Head of caudate nucleus (tissue), 42 donors: Measurements from ENCODE around the gene PANX1.

Source experiments
- DNase-seq, 42 donors: peaks; one replicate each; pipeline versions ENCODE4 v3.0.0 to v3.0.0-alpha.2; 2020 to 2021; ENCODE audit warnings: mixed read lengths in 7 of 42
- intact Hi-C: fragments of 100-400 bp; cut with DNase I; formaldehyde crosslinking; loops from one replicate; pipeline ENCODE4 v1.15.0; 2022

The PANX1 gene

DNA sequence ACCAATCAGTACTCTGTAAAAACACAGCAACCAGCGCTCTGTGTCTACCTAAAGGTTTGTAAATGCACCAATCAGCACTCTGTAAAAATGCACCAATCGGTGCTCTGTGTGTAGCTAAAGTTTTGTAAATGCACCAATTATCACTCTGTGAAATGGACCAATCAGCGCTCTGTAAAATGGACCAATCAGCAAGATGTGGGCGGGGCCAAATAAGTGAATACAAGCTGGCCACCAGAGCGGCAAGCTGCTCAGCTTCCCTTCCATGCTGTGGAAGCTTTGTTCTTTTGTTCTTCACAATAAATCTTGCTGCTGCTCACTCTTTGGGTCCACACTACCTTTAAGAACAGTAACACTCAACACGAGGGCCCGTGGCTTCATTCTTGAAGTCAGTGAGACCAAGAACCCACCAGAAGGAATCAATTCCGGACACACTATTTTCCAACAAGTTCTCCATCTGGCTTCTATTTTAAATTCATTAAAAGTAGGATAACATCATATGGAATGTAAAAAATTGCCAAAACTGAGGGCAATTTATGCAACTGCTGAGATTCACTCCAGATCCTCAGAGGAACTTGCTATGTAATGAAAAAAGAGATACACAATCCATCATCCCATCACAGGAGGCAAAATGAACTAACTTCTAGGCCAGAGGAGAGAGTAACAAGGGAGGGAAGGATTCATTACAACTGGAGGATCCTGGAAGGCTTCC is 3.1 kb upstream of the PANX1 start:
- no peak for DNase-seq
- intact Hi-C loops = no loop called here

DNA sequence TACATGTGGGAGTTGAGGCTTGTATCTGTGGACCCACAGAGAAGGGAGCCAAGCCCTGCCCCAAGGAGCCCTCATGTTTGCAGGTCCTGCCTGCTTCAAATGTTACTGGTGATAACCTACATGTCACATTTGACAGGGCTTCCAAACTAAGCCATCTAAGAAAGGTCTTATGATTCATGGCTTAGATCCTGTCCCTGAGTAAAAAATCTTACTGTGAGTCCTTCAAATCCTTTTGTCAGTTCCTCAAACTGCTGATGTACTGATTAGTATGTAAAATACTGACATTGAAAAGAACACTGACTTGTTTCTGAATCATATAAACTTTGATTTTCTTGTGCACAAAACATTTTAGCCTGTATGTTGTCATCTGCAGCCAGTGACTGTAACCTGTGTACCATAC is 1.0 kb upstream of the PANX1 start:
- no peak for DNase-seq
- intact Hi-C loops = no loop called here

DNA sequence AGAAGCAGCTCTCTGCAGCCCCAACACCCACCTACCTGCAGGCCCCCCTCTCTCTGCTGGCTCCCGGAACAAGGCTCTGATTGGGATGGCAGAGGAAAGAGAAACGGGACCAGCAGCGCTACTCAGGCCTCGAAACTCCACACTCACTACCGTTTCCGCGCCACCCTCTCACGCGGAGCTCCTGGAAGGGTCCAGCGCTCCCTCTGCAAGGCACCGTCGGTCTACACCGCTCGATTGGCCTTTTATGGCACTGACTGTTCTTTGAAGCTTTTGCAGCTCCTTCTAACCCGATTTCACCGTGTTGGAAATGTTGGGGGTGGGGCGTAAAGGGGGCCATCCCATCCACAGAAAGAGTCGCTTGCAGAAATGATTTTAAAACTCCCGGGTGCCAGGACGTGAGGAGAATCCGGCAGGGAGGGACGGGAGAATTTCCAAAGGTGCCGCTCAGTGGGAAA is 323 bp upstream of the PANX1 start:
- peak in 17 of 42 donors; percentile 14 to 66 (median 44) for DNase-seq
- intact Hi-C loops = no loop called here

DNA sequence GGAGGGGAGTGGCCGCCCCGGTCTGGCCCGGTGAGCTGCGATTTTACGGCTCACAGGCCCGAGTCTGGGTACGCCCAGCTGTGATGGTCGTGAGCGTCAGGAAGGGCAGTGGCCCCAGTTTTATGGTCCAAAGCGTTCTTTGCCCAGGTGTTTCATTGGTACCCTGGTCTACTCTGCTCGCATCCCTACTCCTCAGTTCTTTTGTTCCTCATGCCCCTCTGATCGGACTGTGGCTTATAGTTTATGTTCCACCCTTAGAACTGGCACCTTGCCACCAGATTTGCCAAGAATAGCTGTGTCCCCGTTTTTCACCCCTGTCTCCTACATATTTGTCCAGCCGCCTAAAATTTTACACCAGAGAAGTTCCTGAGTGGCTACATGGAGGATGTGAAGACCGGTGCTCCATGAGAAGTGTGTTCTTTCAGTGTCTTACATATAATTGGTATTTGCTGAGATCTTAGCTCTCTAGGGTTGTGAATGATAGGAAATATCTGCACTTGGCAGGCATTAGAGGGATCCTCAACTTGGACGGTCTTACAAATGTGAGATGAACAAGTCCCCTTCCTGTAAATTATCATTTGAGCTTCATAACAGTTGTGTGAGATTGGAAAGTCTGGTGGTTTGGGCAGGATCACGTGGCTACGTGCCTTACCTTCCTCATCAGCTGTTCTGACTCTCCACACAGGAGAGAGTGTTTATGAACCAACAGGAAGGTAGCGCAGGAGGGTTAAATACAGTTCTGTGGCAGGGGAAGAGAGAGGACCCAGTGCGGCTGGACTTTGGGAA is 1.1 kb downstream of the PANX1 start:
- intact Hi-C loops = no loop called here
- DNase-seq = peak in 5 of 42 donors; percentile 28 to 63 (median 42)

DNA sequence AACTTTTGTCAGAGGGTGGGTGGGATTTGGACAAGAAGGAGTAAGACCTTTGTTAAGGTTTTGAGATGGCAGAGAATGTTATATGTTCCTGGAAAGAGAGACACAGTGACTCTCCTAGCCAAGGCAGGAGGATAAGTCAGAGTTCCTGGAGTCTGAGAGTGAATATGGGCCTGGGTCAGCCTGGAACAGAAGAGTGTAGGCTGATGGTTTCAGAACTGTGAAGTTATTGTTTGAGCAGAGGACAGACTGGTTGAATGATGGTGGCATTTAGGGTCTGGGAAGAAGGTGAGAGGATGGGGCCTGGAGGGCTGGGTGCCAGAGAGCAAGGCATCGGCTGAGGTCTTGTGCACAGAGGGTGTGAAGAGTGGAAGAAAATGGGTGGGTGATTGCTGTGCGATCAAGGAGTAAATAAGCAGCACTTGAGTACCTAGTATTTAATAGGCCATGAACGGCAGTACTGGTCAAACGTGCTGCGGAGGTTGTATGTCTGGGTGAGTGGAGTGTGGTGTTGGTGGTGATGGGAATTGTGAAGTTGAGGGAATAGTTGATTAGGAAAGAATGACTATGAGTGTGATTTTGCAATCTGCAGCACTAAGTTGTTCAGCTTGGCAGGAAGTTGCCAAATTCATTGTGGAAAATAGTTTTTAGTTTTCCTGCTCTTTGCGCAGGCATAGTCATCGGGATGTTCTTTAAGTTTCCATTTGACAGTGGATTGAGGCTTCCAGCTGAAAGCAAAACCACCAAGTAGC is 1.8 kb downstream of the PANX1 start:
- peak in 1 of 42 donors; percentile 37 for DNase-seq
- intact Hi-C loops = no loop called here

DNA sequence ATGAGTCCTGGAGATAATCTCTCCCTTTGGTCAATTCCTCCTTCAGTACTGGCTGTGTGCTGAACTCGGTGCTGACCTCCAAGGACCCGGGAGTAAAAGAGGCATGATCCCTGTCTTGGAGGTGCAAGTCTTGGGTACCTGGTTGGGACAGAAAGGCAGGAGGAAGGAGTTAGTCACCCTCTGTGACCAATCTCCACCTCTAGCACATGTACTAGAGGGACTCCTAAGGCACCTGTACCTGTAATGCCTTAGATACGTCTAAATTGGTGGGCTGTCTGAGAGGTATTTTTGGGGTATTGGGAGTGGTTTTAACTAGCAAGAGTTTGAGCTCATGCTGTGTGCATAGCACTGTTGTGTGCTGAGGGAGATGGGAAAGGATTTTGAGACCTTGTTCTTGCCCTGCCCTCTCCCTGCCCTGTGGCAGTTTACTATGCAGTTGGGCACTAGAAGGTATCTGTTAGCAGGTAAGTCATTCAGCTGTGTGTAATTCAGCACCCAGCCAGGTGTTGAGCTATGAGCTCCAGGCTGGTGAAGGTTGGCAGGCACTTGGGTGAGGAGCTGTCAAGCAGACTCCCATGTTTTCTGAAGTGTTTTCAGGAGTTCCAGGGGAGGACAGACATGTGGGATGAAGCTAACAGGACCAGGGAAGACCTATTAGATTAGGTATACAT is 2.5 kb downstream of the PANX1 start:
- peak in 1 of 42 donors; percentile 34 for DNase-seq
- intact Hi-C loops = no loop called here

DNA sequence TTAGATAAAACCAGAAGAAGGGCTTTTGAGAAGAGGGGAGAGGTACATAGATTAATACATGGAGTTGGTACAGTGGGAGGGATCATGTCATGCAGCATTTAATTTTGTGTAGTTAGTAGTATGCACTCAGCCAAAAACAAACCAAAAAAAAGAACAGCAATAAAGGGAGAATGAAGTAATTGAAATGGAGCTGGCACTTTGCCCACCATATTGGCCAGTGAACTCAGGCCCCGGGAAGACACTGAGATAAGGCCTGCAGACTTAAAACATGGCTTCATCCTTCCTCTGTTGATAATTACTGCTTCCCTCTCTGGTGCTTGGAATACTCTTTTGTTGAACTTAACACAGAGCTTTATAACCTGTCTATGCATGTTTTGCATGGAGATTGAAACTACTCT is 3.1 kb downstream of the PANX1 start:
- DNase-seq = peak in 1 of 42 donors; percentile 35

DNA sequence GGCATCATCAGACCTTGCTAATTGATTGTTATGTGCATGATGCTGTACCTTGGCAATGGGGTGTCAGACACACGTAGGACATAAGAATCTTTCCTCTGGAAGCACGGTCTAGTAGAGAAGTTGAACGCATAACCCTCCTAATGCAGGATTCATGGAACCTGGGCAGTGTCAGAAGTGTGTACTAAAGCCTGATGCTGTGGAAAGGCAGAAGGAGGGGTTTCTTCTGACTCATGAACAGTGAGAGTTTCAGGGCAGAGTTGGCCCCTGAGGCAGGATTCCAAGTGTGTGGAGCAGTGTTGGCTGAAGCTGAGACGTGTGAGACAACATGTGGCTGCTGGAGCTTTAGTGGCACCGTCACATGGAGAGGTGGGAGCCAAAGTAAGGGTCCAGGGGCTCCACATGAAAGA is 3.5 kb downstream of the PANX1 start:
- intact Hi-C loops = no loop called here
- no peak for DNase-seq

More for the DNA sequence above, 3.1 kb downstream of the PANX1 start:
- intact Hi-C loops = no loop called here

DNA sequence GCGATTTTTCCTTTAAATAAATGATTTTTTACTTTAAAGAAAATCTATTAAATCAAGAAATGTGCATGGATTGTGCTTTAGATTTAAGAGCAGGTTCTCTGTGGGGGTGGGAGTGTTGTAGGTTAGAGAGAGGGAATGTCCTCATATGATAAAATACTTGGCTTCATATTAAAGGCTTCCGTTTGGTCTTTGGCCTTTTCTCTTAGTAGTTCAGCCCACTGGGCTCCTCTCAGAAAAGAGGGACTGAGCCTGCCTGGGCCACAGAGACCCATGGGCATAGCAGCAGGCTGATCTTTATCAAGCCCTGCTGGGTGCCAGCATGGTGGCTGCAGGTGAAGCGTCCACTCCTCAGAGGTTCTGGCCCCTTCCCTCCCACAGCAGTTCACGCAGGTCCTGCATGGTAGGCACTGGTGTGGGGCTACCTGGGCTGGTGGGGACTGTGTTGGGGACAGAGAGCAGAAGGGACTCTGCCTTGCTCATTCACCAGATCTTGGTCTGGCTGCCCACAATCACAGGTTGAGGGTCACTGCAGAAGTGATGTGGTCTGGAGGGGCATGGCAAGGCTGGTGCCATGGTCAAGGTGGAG is 4.3 kb downstream of the PANX1 start:
- intact Hi-C loops = no loop called here
- DNase-seq = no peak

DNA sequence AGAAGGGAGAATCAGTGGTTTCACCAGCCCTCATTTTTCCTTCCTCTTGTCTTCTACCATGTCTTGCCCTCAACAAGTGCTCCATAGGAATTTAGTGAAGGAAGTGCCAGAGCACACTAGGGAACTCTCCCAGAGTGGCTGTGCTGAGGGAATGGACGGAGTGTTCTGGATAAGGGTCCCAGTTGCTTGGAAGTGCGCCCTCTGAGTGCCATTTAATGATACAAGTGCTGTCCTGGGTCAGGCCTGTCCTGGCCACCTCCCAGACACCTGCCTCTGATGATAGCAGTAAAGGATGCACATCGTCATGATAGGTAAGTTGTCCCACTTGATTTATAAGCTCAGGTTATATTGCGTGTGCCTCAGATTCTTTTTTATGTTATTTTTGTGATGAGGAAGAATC is 5.1 kb downstream of the PANX1 start:
- intact Hi-C loops = no loop called here
- no peak for DNase-seq

DNA sequence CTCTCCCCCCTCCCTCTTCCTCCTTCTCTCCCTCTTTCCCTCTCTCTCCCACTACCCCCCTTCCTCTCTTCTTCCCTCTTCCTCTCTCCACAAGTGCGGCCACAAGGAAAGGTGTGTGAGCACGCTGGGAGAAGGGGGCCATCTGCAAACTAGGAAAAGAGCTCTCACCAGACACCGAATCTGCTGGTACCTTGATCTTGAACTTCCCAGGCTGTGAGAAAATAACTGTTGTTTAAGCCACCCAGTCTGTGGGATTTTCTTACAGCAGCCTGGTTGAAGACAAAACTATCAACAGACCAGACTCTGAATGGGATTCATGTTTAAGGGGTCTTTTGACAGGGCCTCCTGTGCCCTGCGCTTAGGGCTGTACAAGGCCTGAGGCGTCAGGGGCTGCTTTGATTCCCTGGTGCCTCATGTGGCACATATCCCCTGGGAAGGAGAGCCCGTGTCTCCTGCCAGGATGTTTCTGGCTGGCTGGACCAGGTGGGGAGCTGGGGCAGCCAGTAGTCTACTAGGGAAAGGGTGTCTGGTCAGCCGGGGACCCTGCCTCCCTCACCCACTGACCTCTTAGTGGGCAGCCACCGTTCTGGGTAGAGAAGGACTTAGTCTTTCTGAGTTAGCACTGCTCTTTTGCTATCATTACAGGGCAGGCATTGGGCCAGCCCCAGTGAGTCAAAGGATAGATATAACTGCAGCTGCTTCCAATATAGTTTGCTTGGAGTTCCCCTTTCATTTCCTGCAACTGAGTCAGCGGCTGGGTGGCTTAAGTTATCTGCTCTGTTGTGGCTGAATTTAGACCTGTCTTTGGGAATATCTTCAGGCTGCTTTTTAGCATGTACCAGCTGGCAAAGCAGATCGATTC is 6.2 kb downstream of the PANX1 start:
- peak in 16 of 42 donors; percentile 9 to 64 (median 38) for DNase-seq
- intact Hi-C loops = no loop called here

DNA sequence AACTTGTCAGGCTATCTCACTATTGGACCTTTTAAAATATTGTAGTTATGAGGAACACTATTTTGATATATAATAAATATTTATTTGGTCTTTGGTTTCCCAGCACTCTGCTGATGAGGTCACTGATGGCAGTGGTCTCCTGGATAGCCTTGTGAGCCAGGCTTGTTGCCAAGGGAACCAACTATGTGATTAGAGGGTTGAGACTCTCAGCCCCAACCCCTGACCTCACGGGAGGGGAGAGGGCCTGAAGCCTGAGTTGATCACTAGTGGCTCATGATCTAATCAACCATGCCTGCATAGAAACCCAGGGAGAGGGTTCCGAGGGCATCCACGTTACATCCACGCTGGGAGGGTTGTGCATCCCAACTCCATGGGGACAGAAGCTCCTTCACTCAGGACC is 10.8 kb downstream of the PANX1 start:
- no peak for DNase-seq
- intact Hi-C loops = no loop called here

DNA sequence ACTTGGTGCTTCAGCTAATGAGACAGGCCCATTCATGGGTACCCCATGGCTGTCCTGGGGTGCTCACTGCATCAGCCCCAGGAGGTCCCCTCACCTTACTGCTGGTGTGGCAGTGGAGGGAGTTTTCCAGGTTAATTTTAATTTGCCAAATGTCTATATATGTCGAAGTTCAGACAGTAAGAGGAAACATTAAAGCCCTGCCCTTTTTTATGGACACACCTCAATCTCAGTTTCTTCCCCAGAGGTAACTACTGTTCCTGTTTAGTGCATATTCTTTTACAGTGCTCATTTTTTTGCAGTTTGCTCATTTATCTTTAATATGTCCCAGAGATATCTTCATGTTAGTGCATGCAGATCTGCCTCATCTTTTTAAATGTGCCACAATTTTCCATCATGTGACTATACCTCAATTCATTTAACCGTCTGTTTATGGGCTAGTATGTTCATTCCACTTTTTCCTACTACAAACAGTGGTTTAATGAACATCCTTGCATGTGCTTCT is 11.6 kb downstream of the PANX1 start:
- intact Hi-C loops = no loop called here
- DNase-seq = no peak

DNA sequence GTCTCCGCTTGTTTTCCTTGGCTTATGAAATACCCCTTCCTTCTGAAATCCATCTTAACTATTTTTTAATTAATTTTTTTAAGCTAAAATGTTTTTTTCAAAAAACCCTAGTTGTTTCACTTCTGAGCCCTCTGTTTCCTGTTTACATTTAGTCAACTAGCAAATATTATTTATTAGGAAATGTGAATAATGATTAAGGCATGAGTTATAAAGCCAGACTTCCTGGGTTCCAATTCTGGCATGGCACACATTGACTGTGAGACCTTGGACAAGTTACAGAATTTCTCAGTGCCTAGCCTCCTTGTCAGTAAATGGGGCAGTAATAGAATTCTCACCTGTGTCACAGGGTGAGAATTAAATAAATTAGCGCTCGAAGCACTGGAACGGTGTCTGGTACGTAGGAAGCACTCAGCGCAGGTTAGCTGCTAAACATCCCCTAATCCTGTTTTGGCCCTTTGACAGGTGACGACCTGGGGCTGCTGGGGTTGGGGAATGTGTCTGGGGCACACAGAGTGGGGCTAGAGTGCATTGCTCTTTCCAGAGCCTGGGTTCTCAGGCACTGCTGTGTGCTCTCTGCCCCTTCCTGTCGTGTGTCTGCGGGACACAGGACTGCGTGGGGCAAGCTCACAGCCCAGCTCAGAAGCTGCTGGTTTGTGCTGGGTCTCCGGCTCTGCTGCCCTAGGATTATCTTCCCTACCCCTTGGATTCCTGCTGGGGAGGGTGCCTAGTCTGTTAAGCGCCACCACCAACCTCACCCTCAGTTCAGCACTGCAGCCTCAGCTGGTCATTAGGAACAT is 13.1 kb downstream of the PANX1 start:
- no peak for DNase-seq
- intact Hi-C loops = no loop called here

DNA sequence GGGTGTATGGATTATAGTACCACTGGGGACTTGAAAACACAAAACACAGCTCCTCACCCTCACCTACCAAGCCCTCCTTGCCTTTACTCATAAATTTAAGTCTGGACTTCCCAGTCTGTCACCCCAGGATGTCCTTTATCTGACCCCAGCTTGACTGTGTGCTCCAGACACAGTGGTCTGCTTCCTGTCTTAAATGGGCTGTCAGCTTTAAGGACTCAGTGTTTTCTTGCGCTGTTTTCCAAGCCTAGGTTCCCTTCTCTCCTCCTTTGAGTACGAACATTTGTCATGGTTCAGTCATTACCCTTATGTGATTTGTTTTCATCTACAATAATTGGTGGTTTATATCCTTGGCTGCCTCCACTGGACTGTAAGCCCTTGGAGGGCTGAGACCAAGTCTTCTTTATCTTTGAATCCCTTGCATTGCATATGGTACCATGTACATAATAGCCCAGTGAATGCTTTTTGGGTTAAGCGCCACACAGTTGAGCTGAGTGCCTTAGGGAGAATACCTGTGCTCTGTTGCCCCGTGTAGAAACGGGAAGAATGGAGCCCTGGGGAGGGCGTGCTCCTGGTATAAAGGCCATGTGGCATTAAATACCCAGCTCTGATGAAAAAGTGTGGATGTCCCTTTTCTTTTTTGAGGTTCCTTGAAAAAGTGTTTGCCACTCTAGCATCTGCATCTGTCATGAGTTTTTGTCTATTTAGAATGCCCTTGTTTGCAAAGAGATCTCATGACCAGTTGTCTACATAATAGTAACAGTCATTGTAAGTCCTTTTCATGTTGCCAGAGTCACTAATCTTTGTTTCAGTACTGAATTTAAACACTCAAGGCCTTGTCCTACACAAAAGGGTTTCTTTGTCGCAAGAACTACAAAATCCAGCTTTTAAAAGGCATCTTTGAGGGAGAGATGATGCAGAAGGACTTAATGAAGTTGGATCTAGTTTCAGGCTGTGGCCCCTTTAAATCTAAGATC is 14.0 kb downstream of the PANX1 start:
- intact Hi-C loops = no loop called here
- DNase-seq = peak in 1 of 42 donors; percentile 59

DNA sequence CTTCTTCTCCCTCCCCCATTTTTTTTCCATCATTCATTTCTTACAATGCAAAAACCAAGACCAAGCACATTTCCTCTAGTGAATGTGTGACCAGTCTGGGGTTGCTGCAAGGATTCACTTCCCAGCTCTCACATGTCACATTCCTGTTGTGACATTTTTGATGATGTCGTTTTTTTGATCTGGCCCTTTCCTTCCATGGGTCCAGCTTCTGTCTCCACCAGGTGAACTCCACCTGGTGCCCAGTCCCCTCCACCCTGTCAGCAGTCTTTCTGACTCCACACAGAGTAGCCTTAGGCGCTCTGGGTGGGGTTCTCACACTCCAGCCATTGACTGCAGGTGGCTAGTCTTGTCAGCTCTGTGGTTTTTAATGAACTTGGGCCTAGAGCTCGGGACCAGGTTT is 15.6 kb downstream of the PANX1 start:
- intact Hi-C loops = no loop called here
- DNase-seq = no peak
